DND-41 (cell line): ENCODE data around the gene TLR5.

Experiments
- EZH2 ChIP-seq: IDR thresholded peaks from 3 replicates; pipeline ENCODE4 v1.6.1; 2012; ENCODE audit warnings: borderline replicate concordance, low read depth, mild to moderate bottlenecking, moderate library complexity, low read length, inconsistent platforms; ENCODE audit not compliant: severe bottlenecking
- TF ChIP-seq, protein P1 (sequence below): IDR thresholded peaks from 2 replicates; pipeline ENCODE4 v1.5.1; 2012; ENCODE audit warnings: borderline replicate concordance, low read length, moderate library complexity, mild to moderate bottlenecking; ENCODE audit not compliant: poor library complexity, severe bottlenecking; ENCODE audit errors: extremely low read depth

DNA sequence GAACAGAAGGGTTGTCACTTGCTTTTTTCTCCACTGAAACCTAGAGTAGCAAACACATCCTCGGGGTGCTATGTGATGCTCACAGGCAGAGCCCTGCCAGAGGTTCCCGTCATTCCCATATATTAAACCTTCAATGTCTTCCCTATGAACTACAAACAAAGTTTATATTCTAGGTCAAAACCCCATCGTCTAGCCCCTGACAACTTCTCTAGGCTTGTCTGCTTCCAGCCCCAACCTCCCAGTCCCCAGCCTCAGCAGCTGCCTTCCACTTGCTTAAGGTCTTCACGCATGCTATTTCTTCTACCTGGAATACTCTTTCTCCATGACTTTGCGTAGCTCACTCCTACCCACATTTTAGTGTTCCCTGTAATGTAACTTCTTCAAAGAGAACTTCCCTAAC, 1.9 kb upstream of the TLR5 start:
- TF ChIP-seq EZH2: no peak
- TF ChIP-seq, protein P1, sequence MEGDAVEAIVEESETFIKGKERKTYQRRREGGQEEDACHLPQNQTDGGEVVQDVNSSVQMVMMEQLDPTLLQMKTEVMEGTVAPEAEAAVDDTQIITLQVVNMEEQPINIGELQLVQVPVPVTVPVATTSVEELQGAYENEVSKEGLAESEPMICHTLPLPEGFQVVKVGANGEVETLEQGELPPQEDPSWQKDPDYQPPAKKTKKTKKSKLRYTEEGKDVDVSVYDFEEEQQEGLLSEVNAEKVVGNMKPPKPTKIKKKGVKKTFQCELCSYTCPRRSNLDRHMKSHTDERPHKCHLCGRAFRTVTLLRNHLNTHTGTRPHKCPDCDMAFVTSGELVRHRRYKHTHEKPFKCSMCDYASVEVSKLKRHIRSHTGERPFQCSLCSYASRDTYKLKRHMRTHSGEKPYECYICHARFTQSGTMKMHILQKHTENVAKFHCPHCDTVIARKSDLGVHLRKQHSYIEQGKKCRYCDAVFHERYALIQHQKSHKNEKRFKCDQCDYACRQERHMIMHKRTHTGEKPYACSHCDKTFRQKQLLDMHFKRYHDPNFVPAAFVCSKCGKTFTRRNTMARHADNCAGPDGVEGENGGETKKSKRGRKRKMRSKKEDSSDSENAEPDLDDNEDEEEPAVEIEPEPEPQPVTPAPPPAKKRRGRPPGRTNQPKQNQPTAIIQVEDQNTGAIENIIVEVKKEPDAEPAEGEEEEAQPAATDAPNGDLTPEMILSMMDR: no peak
